HepG2 (cell line): ENCODE data around the gene TACC2. TPM values are rescaled to one million over a fixed set of nuclear protein-coding genes. Genes with fewer than 3 reads are reported as not detected.

Source experiments
- ARNTL ChIP-seq: sonication (generic); formaldehyde crosslinking; IDR thresholded peaks from 2 replicates; pipeline ENCODE4 v1.4.0; 2020; ENCODE audit warnings: mild to moderate bottlenecking, missing genetic modification reagents
- KDM5B ChIP-seq: sonication (generic); formaldehyde crosslinking; IDR thresholded peaks from 2 replicates; pipeline ENCODE4 v1.4.0; 2020; ENCODE audit warnings: missing genetic modification reagents, mild to moderate bottlenecking, borderline replicate concordance
- MAFF ChIP-seq: IDR thresholded peaks from 2 replicates; pipeline ENCODE4 v1.6.1; 2011; ENCODE audit warnings: low read depth, low read length, improper control_type of control experiment
- MLX ChIP-seq: IDR thresholded peaks from 2 replicates; pipeline ENCODE4 v1.6.1; 2016
- NFAT5 ChIP-seq: sonication (generic); formaldehyde crosslinking; IDR thresholded peaks from 2 replicates; pipeline ENCODE4 v1.4.0; 2020; ENCODE audit warnings: missing genetic modification reagents
- PHB2 ChIP-seq: fragments of 450-650 bp; IDR thresholded peaks from 2 replicates; pipeline ENCODE4 v1.6.1; 2018; ENCODE audit not compliant: partially characterized antibody
- SALL1 ChIP-seq: sonication (generic); formaldehyde crosslinking; IDR thresholded peaks from 2 replicates; pipeline ENCODE4 v1.8.0; 2022; ENCODE audit warnings: mild to moderate bottlenecking, missing genetic modification reagents
- SIN3A ChIP-seq: IDR thresholded peaks from 2 replicates; pipeline ENCODE4 v1.6.1; 2011; ENCODE audit warnings: low read depth, mild to moderate bottlenecking, control low read depth, low read length, borderline replicate concordance
- TGIF2 ChIP-seq: IDR thresholded peaks from 2 replicates; pipeline ENCODE4 v1.6.1; 2016; ENCODE audit warnings: control low read depth, missing compliant biosample characterization
- YY1 ChIP-seq: IDR thresholded peaks from 2 replicates; pipeline ENCODE4 v1.6.1; 2011; ENCODE audit warnings: low read length, low read depth, moderate library complexity, mild to moderate bottlenecking; ENCODE audit not compliant: insufficient read depth, insufficient replicate concordance
- ZKSCAN8 ChIP-seq: IDR thresholded peaks from 2 replicates; pipeline ENCODE4 v1.6.1; 2016; ENCODE audit warnings: borderline replicate concordance, missing genetic modification reagents, missing compliant biosample characterization
- ZNF343 ChIP-seq: sonication (generic); formaldehyde crosslinking; IDR thresholded peaks from 2 replicates; pipeline ENCODE4 v1.4.0; 2020; ENCODE audit warnings: mild to moderate bottlenecking, missing genetic modification reagents
- ZNF484 ChIP-seq: sonication (generic); formaldehyde crosslinking; IDR thresholded peaks from 2 replicates; pipeline ENCODE4 v1.5.1; 2020; ENCODE audit warnings: mild to moderate bottlenecking, low read depth, missing genetic modification reagents, borderline replicate concordance
- ZNF740 ChIP-seq: sonication (generic); formaldehyde crosslinking; IDR thresholded peaks from 2 replicates; pipeline ENCODE4 v1.4.0; 2020; ENCODE audit warnings: missing genetic modification reagents
- ZNF761 ChIP-seq: sonication (generic); formaldehyde crosslinking; conservative IDR thresholded peaks from 2 replicates; pipeline ENCODE4 v1.4.0; 2020; ENCODE audit warnings: mild to moderate bottlenecking, missing genetic modification reagents
- ZNF800 ChIP-seq: sonication (generic); formaldehyde crosslinking; IDR thresholded peaks from 2 replicates; pipeline ENCODE4 v1.4.0; 2020; ENCODE audit warnings: missing genetic modification reagents
- polyA plus RNA-seq, 8 experiments: library from polyadenylated mRNA; depleted of rRNA in 3 of 8; stranded (reverse) in 7 of 8; unstranded in 1 of 8; fragments of >200 nt; fragmentation: Illumina TruSeq in 4 of 8; extraction: Trizol in 4 of 8; gene quantifications; 2 replicates each; pipeline versions ENCODE4 v1.2.1 to v1.2.3, GENCODE V29; 2011 to 2016; ENCODE audit warnings: low read depth in 4 of 8, missing spikeins in 1 of 8, mixed read lengths in 1 of 8; ENCODE audit not compliant: insufficient read depth in 1 of 8
- total RNA-seq, 5 experiments: library from RNA; depleted of rRNA; stranded (reverse); fragments of >200 nt; fragmentation: Illumina TruSeq; extraction: Trizol; gene quantifications; 2 replicates each; pipeline ENCODE4 v1.2.3, GENCODE V29; 2016; ENCODE audit warnings: low read depth in 1 of 5
- TF ChIP-seq, protein P1 (sequence below): sonication (generic); formaldehyde crosslinking; IDR thresholded peaks from 2 replicates; pipeline ENCODE4 v1.5.1; 2020; ENCODE audit warnings: mild to moderate bottlenecking, missing genetic modification reagents

Gene TACC2
- total and polyA plus RNA-seq, 2 of the 13 experiments (the other 11 are each of a cell fraction or from before 2014, with no cell fraction given), result 11.8 to 16.0 TPM

DNA sequence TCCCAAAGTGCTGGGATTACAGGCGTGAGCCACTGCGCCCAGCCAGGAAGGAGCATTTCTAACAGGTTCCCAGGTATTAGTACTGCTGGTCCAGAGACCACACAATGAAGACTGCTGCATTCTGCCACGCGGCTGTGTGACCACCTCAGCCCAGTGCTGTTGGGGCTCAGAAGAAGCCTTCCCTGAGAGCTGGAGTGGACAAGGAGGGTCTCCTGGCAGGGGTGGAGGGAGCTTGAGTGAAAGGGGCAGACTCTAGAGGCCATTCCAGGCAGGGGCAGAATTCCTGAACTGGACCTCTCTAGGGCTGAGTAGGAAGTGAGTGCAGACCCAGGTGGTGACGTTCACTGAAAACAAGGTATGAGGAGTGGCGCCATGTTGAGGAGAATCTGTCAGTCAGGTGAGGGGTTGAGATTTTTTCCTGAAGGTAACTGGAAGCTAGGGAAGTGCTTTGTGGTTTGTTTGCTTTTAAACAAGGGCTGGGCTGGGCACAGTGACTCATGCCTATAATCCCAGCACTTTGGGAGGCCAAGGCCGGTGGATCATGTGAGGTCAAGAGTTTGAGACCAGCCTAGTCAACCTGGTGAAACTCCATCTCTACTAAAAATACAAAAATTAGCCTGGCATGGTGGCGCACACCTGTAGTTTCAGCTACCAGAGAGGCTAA lies 67.6 kb downstream of the TACC2 start (continued):
- TF ChIP-seq SIN3A (no peak), ZNF740 (CRISPR knock-in tag) (no peak), ZNF484 (CRISPR knock-in tag) (no peak), MLX (CRISPR knock-in tag) (no peak), ZNF761 (no peak), ZNF800 (no peak), TGIF2 (no peak), MAFF (no peak), YY1 (peak; percentile 35), SALL1 (CRISPR knock-in tag) (peak; percentile 37), ZNF343 (CRISPR knock-in tag) (no peak), NFAT5 (CRISPR knock-in tag) (no peak), PHB2 (no peak), ZKSCAN8 (CRISPR knock-in tag) (no peak), ARNTL (CRISPR knock-in tag) (no peak), KDM5B (CRISPR knock-in tag) (no peak)
- TF ChIP-seq, protein P1, sequence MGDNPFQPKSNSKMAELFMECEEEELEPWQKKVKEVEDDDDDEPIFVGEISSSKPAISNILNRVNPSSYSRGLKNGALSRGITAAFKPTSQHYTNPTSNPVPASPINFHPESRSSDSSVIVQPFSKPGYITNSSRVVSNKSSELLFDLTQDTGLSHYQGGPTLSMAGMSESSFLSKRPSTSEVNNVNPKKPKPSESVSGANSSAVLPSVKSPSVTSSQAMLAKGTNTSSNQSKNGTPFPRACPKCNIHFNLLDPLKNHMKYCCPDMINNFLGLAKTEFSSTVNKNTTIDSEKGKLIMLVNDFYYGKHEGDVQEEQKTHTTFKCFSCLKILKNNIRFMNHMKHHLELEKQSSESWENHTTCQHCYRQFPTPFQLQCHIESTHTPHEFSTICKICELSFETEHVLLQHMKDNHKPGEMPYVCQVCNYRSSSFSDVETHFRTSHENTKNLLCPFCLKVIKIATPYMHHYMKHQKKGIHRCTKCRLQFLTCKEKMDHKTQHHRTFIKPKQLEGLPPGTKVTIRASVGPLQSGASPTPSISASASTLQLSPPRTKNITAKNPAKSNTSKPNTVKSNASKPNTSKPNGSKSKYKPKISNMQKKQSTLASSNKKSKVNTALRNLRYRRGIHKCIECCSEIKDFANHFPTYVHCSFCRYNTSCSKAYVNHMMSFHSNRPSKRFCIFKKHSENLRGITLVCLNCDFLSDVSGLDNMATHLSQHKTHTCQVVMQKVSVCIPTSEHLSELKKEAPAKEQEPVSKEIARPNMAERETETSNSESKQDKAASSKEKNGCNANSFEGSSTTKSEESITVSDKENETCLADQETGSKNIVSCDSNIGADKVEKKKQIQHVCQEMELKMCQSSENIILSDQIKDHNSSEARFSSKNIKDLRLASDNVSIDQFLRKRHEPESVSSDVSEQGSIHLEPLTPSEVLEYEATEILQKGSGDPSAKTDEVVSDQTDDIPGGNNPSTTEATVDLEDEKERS (CRISPR knock-in tag), result no peak
